H1 (cell line): ENCODE results near the gene RASSF5. TPM values are rescaled to one million over a fixed set of nuclear protein-coding genes. Genes with fewer than 3 reads are reported as not detected.

ENCODE experiments used
- CTCF ChIA-PET: fragments of 300-600 bp; sonication (Branson Sonifier 250); formaldehyde crosslinking; loops from one replicate; lab custom pipeline; 2021; ENCODE audit not compliant: partially characterized antibody; lab: Charles Lee
- POLR2A ChIA-PET: fragments of 300-600 bp; sonication (Branson Sonifier 250); formaldehyde crosslinking; loops from one replicate; lab custom pipeline; 2021; ENCODE audit warnings: inconsistent platforms; ENCODE audit not compliant: partially characterized antibody; lab: Charles Lee
- DNase-seq, 2 experiments: peaks; one replicate each; pipeline versions ENCODE4 v3.0.0 to v3.0.0-alpha.2; 2010 to 2022; ENCODE audit warnings: low spot score in 2 of 2, low read depth in 1 of 2, mixed read lengths in 1 of 2
- FAIRE-seq: peaks from 2 replicates; lab custom pipeline; 2011; peaks lifted over from hg19 to GRCh38; lab: Jason Lieb, UNC
- H2AFZ ChIP-seq: 2 replicates; pipeline ENCODE4 v1.8.1; 2012; ENCODE audit warnings: low read length, inconsistent platforms
- H2AK5ac ChIP-seq: 2 replicates; pipeline ENCODE4 v1.6.1; 2013; ENCODE audit warnings: low read depth, low read length
- H2BK120ac ChIP-seq: replicated peaks from 2 replicates; pipeline ENCODE3; 2013; ENCODE audit warnings: low read depth, low read length, inconsistent platforms
- H2BK12ac ChIP-seq: 2 replicates; pipeline ENCODE4 v1.6.1; 2013; ENCODE audit warnings: low read depth, low read length
- H2BK15ac ChIP-seq: 2 replicates; pipeline ENCODE4 v1.6.1; 2013; ENCODE audit warnings: low read length
- H2BK20ac ChIP-seq: 2 replicates; pipeline ENCODE4 v1.6.1; 2013; ENCODE audit warnings: low read length
- H2BK5ac ChIP-seq: 2 replicates; pipeline ENCODE4 v1.6.1; 2013; ENCODE audit warnings: low read depth, low read length
- H3K14ac ChIP-seq: 2 replicates; pipeline ENCODE4 v1.6.1; 2013; ENCODE audit warnings: inconsistent platforms; ENCODE audit not compliant: insufficient read length
- H3K18ac ChIP-seq: 2 replicates; pipeline ENCODE4 v1.6.1; 2013; ENCODE audit warnings: low read length; ENCODE audit errors: extremely low read depth
- H3K23ac ChIP-seq: 2 replicates; pipeline ENCODE4 v1.6.1; 2013; ENCODE audit warnings: inconsistent platforms; ENCODE audit not compliant: insufficient read length
- H3K23me2 ChIP-seq: 2 replicates; pipeline ENCODE4 v1.6.1; 2013; ENCODE audit warnings: low read depth, low read length
- H3K27ac ChIP-seq: 2 replicates; pipeline ENCODE4 v1.6.1; 2011; ENCODE audit warnings: low read depth, low read length, inconsistent platforms
- H3K27me3 ChIP-seq, 4 experiments: replicated peaks in 1 of 4; 1 replicate in 1 of 4; 2 replicates in 3 of 4; pipeline versions ENCODE4 v1.6.1 to v1.8.1; 2011 to 2013; ENCODE audit warnings: low read length in 3 of 4, mild to moderate bottlenecking in 3 of 4, inconsistent platforms in 2 of 4, mixed read lengths in 2 of 4, moderate library complexity in 1 of 4; ENCODE audit not compliant: control insufficient read depth in 3 of 4, insufficient read depth in 3 of 4; ENCODE audit errors: extremely low read depth in 1 of 4
- H3K36me3 ChIP-seq, 4 experiments: 2 replicates each; pipeline versions ENCODE4 v1.6.1 to v1.8.1; 2011 to 2013; ENCODE audit warnings: mild to moderate bottlenecking in 4 of 4, low read length in 3 of 4, moderate library complexity in 2 of 4, control low read depth in 1 of 4, inconsistent platforms in 1 of 4; ENCODE audit not compliant: insufficient read depth in 4 of 4, control insufficient read depth in 2 of 4
- H3K4ac ChIP-seq: replicated peaks from 2 replicates; pipeline ENCODE3; 2013; ENCODE audit warnings: low read length, low read depth, mixed read lengths, inconsistent platforms; ENCODE audit not compliant: insufficient read length
- H3K4me1 ChIP-seq, 4 experiments: replicated peaks in 1 of 4; 1 replicate in 1 of 4; 2 replicates in 3 of 4; pipeline versions ENCODE4 v1.6.1 to v1.8.1; 2011 to 2013; ENCODE audit warnings: low read length in 3 of 4, inconsistent platforms in 2 of 4, mixed read lengths in 1 of 4; ENCODE audit not compliant: insufficient read depth in 4 of 4, control insufficient read depth in 3 of 4
- H3K4me2 ChIP-seq, 2 experiments: 2 replicates each; pipeline versions ENCODE4 v1.6.1 to v1.8.1; 2011 to 2013; ENCODE audit warnings: low read depth in 2 of 2, low read length in 2 of 2, control low read depth in 1 of 2, inconsistent platforms in 1 of 2, mild to moderate bottlenecking in 1 of 2; ENCODE audit not compliant: insufficient read depth in 1 of 2
- H3K4me3 ChIP-seq, 4 experiments: fragments of 200-600, 300-600 bp in 1 of 4; sonication (generic), shearing (Covaris generic), sonication (Bioruptor Twin) in 1 of 4; 2 replicates each; pipeline versions ENCODE4 v1.5.1 to v1.8.1; 2011 to 2016; ENCODE audit warnings: low read length in 4 of 4, low read depth in 3 of 4, control low read depth in 2 of 4, inconsistent platforms in 2 of 4, mild to moderate bottlenecking in 2 of 4, mixed read lengths in 1 of 4, moderate library complexity in 1 of 4; ENCODE audit not compliant: insufficient read depth in 2 of 4; ENCODE audit errors: extremely low read depth in 1 of 4
- H3K56ac ChIP-seq: replicated peaks from 2 replicates; pipeline ENCODE3; 2013; ENCODE audit warnings: low read depth, mild to moderate bottlenecking, mixed read lengths, low read length, inconsistent platforms; ENCODE audit not compliant: insufficient read length
- H3K79me1 ChIP-seq: 2 replicates; pipeline ENCODE4 v1.6.1; 2013; ENCODE audit warnings: low read depth, low read length, control low read depth
- H3K79me2 ChIP-seq, 2 experiments: 2 replicates each; pipeline versions ENCODE4 v1.6.1 to v1.8.1; 2012 to 2013; ENCODE audit warnings: low read length in 2 of 2, mild to moderate bottlenecking in 2 of 2, inconsistent platforms in 1 of 2; ENCODE audit not compliant: insufficient read depth in 2 of 2, control insufficient read depth in 1 of 2
- H3K9ac ChIP-seq, 4 experiments: replicated peaks in 1 of 4; 1 replicate in 1 of 4; 2 replicates in 3 of 4; pipeline versions ENCODE4 v1.6.1 to v1.8.1; 2011 to 2013; ENCODE audit warnings: low read depth in 3 of 4, low read length in 3 of 4, control low read depth in 2 of 4, mild to moderate bottlenecking in 2 of 4, moderate library complexity in 2 of 4, inconsistent platforms in 1 of 4; ENCODE audit errors: extremely low read depth in 1 of 4
- H3K9me3 ChIP-seq, 2 experiments: 2 replicates each; pipeline versions ENCODE4 v1.6.1 to v1.8.1; 2012 to 2013; ENCODE audit warnings: mild to moderate bottlenecking in 2 of 2, moderate library complexity in 2 of 2, control low read depth in 1 of 2, inconsistent platforms in 1 of 2, low read depth in 1 of 2, low read length in 1 of 2, mixed read lengths in 1 of 2; ENCODE audit not compliant: insufficient read depth in 2 of 2
- H4K20me1 ChIP-seq, 2 experiments: replicated peaks in 1 of 2; 2 replicates each; pipeline versions ENCODE3 to v1.8.1; 2011 to 2013; ENCODE audit warnings: inconsistent platforms in 2 of 2, low read length in 2 of 2, mild to moderate bottlenecking in 1 of 2; ENCODE audit not compliant: insufficient read depth in 2 of 2, control insufficient read depth in 1 of 2
- H4K5ac ChIP-seq: 2 replicates; pipeline ENCODE4 v1.6.1; 2013; ENCODE audit warnings: low read length, low read depth, mixed read lengths, inconsistent platforms; ENCODE audit not compliant: insufficient read length
- H4K8ac ChIP-seq: 2 replicates; pipeline ENCODE4 v1.8.0; 2013; ENCODE audit warnings: mild to moderate bottlenecking, moderate library complexity, low read length, inconsistent platforms; ENCODE audit not compliant: insufficient read depth; ENCODE audit errors: extremely low read depth
- H4K91ac ChIP-seq: replicated peaks from 2 replicates; pipeline ENCODE3; 2013; ENCODE audit warnings: low read length, mixed read lengths, inconsistent platforms; ENCODE audit not compliant: insufficient read length
- ASH2L ChIP-seq: fragments of 200-600, 300-600 bp; sonication (generic); IDR thresholded peaks from one replicate; pipeline ENCODE4 v1.7.1; 2017; ENCODE audit warnings: low read length
- CREB1 ChIP-seq: IDR thresholded peaks from 2 replicates; pipeline ENCODE4 v1.6.1; 2012; ENCODE audit warnings: inconsistent platforms
- GABPA ChIP-seq: IDR thresholded peaks from 2 replicates; pipeline ENCODE4 v1.6.1; 2011; ENCODE audit warnings: mild to moderate bottlenecking, low read length, moderate library complexity, borderline replicate concordance; ENCODE audit not compliant: insufficient read depth
- SIRT6 ChIP-seq: IDR thresholded peaks from one replicate; pipeline ENCODE4 v1.7.1; 2012; ENCODE audit warnings: low read length, inconsistent platforms
- SIX5 ChIP-seq: IDR thresholded peaks from 2 replicates; pipeline ENCODE4 v1.6.1; 2011; ENCODE audit warnings: mild to moderate bottlenecking, low read depth, low read length
- SP2 ChIP-seq: IDR thresholded peaks from 2 replicates; pipeline ENCODE4 v1.6.1; 2012; ENCODE audit warnings: mild to moderate bottlenecking, low read length, inconsistent platforms
- TBP ChIP-seq: IDR thresholded peaks from 2 replicates; pipeline ENCODE4 v1.6.1; 2011; ENCODE audit warnings: low read depth, low read length, improper control_type of control experiment
- TCF12 ChIP-seq: IDR thresholded peaks from 2 replicates; pipeline ENCODE4 v1.6.1; 2011; ENCODE audit warnings: low read depth, mild to moderate bottlenecking, low read length
- TEAD4 ChIP-seq: IDR thresholded peaks from 2 replicates; pipeline ENCODE4 v1.6.1; 2012; ENCODE audit warnings: low read depth, low read length, inconsistent platforms, mixed read lengths
- WGBS, 2 experiments: shearing (Covaris generic) in 1 of 2; methylation state at CpG; one replicate each; pipeline versions ENCODE4 v1.1.6 to v1.1.7; 2013 to 2015; ENCODE audit warnings: low lambda C conversion rate in 2 of 2, mixed read lengths in 2 of 2, inconsistent platforms in 1 of 2, low coverage in 1 of 2, missing lambda C conversion rate in 1 of 2; ENCODE audit not compliant: insufficient replicate concordance in 2 of 2, insufficient coverage in 1 of 2, insufficient read length in 1 of 2; ENCODE audit errors: extremely low coverage in 1 of 2, missing lambda C conversion rate in 1 of 2; 5-methylcytosine and 5-hydroxymethylcytosine counted together
- polyA plus RNA-seq, 7 experiments: library from polyadenylated mRNA; depleted of rRNA in 3 of 7; stranded (reverse) in 5 of 7; unstranded in 2 of 7; fragments of >200 nt in 5 of 7; fragments of 200-250 nt in 2 of 7; gene quantifications; 1 replicate in 5 of 7; 2 replicates in 1 of 7; 4 replicates in 1 of 7; pipeline versions ENCODE4 v1.2.1 to v1.2.3, GENCODE V29; 2011 to 2013; ENCODE audit warnings: missing spikeins in 2 of 7, mixed read lengths in 2 of 7
- total RNA-seq: library from RNA; stranded (reverse); fragmentation: NEBNext Ultra II Directional; extraction: Animal tissue kit (Norgen Biotek cat#: 25700); gene quantifications from 2 replicates; pipeline ENCODE4 v1.2.1, GENCODE V29; 2021

Gene RASSF5
- total and polyA plus RNA-seq, 2 of the 8 experiments (the other 6 are each of a cell fraction or from before 2014, with no cell fraction given): 0.82 to 1.8 TPM

DNA sequence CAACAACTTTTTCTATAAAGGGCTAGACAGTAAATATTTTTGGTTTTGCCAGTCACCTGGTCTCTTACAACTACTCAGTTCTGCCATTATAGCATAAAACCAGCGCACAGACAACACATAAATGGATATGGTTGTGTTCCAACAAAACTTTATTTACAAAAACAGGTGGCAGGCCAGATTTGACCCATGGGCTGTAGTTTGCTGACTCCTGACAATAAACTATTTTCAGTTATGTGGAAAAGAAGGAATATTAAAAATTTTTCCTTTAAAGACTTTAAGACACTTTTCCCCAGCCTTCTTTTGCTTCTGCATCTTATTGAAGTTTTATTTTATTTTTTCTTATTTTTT lies 89.0 kb downstream of the RASSF5 start:
- Histone ChIP-seq H3K18ac (no peak overlapping the region), H3K56ac (no peak overlapping the region), H4K20me1 (no peaks in the 10 kb centered on the region), H3K4me2 (no peak overlapping the region), H3K4me1 (no peaks in the 10 kb centered on the region), H2BK5ac (no peak overlapping the region), H3K9ac (no peak overlapping the region), H2BK12ac (no peak overlapping the region), H4K91ac (no peak overlapping the region), H3K36me3 (peaks cover 6 to 42% (median 21%) of the 10 kb centered on the region in 4 experiments), H3K4me3 (no peak overlapping the region), H2BK20ac (no peak overlapping the region), H2AK5ac (no peak overlapping the region), H3K14ac (no peak overlapping the region), H4K5ac (no peak overlapping the region), H2BK15ac (no peak overlapping the region), H4K8ac (no peak overlapping the region), H3K79me1 (no peaks in the 10 kb centered on the region), H3K27me3 (no peaks in the 10 kb centered on the region), H3K27ac (no peak overlapping the region), H3K9me3 (no peaks in the 10 kb centered on the region), H3K23me2 (no peaks in the 10 kb centered on the region), H3K23ac (no peak overlapping the region), H2BK120ac (no peak overlapping the region), H3K79me2 (no peaks in the 10 kb centered on the region), H3K4ac (no peak overlapping the region), H2AFZ (no peak overlapping the region)
- FAIRE-seq: no peak
- CTCF ChIA-PET: interaction anchor here (1.3 to 2.9 kb wide), 3 partner anchors 12 to 107 kb away, joined by 3 to 10 read pairs (median 3); no protein-coding TSS in a partner anchor
- POLR2A ChIA-PET: interaction anchor here (0.6 kb wide), 1 partner anchor 31 kb away, joined by 3 read pairs; no protein-coding TSS in a partner anchor
- WGBS, 2 experiments: 83% methylated on average over 1 of the region's 1 CpG; no CpG with 5 or more reads in 1 of the 2 experiments
- no peak for DNase-seq
- no peak for TF ChIP-seq TEAD4
- no peak for TF ChIP-seq TCF12
- no peak for TF ChIP-seq TBP
- no peak for TF ChIP-seq GABPA
- no peak for TF ChIP-seq SP2
- TF ChIP-seq SIX5: no peak
- no peak for TF ChIP-seq CREB1
- TF ChIP-seq ASH2L: no peak
- no peak for TF ChIP-seq SIRT6
